Chondrocyte (in vitro differentiated cells): ENCODE data around the gene MTG2. TPM values are rescaled to one million over a fixed set of nuclear protein-coding genes. Genes with fewer than 3 reads are reported as not detected.

ENCODE experiments used
- DNase-seq: peaks from one replicate; pipeline ENCODE4 v3.0.0; 2021; ENCODE audit warnings: mixed read lengths, low spot score
- H3K27ac Mint-ChIP-seq: one replicate; pipeline ENCODE4 v1.8.0; 2021; ENCODE audit warnings: mild to moderate bottlenecking, moderate library complexity, mixed read lengths; ENCODE audit not compliant: unreplicated experiment
- H3K27me3 Mint-ChIP-seq: 2 replicates; pipeline ENCODE4 v1.8.0; 2021; ENCODE audit warnings: low read depth, mixed read lengths
- H3K36me3 Mint-ChIP-seq: 2 replicates; pipeline ENCODE4 v1.8.0; 2021; ENCODE audit warnings: low read depth, mixed read lengths
- H3K4me1 Mint-ChIP-seq: 2 replicates; pipeline ENCODE4 v1.8.0; 2021; ENCODE audit warnings: low read depth, mild to moderate bottlenecking, mixed read lengths
- H3K4me3 Mint-ChIP-seq: one replicate; pipeline ENCODE4 v1.8.0; 2021; ENCODE audit warnings: mild to moderate bottlenecking, moderate library complexity, mixed read lengths; ENCODE audit not compliant: unreplicated experiment
- H3K9me3 Mint-ChIP-seq: 2 replicates; pipeline ENCODE4 v1.8.0; 2021; ENCODE audit warnings: low read depth, mixed read lengths
- total RNA-seq: library from RNA; stranded (reverse); gene quantifications from 3 replicates; pipeline ENCODE4 v1.2.1, GENCODE V29; 2021
- TF ChIP-seq, protein P1 (sequence below): fragments of 200-600 bp; sonication (generic); IDR thresholded peaks from 2 replicates; pipeline ENCODE4 v1.5.0; 2021; ENCODE audit warnings: antibody characterized with exemption, mild to moderate bottlenecking, moderate library complexity

The MTG2 gene
- total RNA-seq, 1 donor from 2014 or later: 22.3 TPM

DNA sequence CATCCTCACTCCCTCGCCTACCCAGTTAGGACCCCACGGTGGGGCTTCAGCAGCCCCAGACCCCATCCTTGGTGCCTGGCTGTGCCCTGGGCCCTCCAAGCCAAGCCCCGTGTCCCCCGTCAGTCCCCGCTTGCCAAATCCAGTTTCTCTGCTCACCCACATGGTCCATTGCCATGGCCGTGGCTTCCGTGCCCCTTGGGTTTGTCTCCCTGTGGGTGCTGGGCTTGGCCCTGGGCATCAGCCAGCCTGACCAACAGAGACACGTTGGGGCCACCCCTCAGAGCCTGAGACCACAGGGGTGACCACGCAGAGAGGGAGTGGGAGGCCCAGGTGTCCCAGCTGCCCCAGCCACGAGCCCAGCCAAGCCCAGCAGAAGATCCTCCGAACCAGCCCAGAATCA, 31.6 kb upstream of the MTG2 start:
- H3K4me1 Mint-ChIP-seq: peaks cover 32% of the 10 kb centered on the region
- no peaks in the 10 kb centered on the region for H3K27me3 Mint-ChIP-seq
- H3K27ac Mint-ChIP-seq: no peak overlapping the region
- H3K4me3 Mint-ChIP-seq: no peak overlapping the region
- no peaks in the 10 kb centered on the region for H3K9me3 Mint-ChIP-seq
- DNase-seq: no peak
- H3K36me3 Mint-ChIP-seq: peaks cover 5% of the 10 kb centered on the region
- TF ChIP-seq, protein P1, sequence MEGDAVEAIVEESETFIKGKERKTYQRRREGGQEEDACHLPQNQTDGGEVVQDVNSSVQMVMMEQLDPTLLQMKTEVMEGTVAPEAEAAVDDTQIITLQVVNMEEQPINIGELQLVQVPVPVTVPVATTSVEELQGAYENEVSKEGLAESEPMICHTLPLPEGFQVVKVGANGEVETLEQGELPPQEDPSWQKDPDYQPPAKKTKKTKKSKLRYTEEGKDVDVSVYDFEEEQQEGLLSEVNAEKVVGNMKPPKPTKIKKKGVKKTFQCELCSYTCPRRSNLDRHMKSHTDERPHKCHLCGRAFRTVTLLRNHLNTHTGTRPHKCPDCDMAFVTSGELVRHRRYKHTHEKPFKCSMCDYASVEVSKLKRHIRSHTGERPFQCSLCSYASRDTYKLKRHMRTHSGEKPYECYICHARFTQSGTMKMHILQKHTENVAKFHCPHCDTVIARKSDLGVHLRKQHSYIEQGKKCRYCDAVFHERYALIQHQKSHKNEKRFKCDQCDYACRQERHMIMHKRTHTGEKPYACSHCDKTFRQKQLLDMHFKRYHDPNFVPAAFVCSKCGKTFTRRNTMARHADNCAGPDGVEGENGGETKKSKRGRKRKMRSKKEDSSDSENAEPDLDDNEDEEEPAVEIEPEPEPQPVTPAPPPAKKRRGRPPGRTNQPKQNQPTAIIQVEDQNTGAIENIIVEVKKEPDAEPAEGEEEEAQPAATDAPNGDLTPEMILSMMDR: no peak

DNA sequence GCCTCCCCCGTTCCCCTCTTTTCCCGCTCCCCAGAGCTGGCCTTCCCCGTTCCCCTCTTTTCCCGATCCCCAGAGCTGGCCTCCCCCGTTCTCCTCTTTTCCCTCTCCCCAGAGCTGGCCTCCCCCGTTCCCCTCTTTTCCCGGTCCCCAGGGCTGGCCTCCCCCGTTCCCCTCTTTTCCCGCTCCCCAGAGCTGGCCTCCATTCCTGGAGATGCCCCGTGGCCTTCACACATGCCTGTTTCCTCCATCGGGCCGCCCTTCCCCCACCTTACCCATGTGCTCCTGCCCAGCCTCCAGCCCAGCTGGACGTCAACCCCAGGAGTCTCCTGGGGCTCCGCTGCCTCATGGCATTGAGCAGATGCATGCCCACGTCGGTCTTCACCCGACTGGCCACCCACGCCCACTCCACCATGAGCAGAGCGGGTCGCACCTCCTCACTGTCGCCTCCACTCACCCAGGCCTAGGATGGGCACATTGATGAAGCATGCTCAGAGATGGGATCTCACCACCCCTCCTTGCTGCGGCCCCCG, 30.9 kb upstream of the MTG2 start:
- peaks cover 5% of the 10 kb centered on the region for H3K36me3 Mint-ChIP-seq

DNA sequence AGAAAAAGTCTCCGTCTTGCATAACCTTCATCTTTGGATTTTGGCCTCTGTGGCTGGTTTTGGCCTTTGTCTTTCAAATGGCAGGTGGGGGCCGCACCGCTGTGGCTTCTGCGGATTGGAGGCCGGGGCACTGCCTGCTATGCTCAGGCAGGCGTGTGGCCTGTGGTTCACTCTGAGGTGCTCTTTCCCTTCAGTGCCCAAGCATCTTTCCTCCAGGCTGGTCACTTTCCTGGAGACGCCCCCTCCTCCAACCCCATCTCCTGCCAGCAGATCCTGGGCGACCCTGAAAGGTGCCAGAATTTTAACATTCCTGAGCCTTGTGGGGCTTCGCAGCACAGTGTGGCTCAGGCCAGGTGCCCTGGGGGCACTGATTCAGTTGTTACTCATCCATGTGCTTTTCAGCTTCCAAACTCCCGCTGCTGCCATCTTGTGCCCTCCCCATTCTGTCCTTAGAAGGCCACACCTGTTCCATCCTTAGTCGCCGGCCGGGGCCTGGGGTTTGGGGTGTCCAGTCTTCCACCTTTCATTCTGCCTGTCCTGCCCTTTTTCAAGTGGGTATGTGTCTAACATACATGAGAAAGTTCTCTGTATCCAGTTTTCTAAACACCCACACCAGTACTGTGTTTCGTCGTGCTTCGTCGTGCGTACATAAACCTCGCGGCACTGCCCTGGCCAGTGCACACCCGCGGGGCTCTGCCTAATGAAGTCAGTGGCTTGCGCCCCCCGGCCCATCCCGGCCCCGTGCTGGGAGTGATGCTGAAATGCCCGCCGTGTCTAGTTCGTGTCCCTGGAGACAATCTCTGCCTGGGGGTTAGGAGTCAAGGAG, 27.2 kb upstream of the MTG2 start:
- H3K36me3 Mint-ChIP-seq: peaks cover 8% of the 10 kb centered on the region
- TF ChIP-seq, protein P1: no peak
- DNase-seq: no peak
- peak overlapping the region; percentile 22 for H3K27ac Mint-ChIP-seq
- H3K9me3 Mint-ChIP-seq: no peaks in the 10 kb centered on the region
- H3K4me3 Mint-ChIP-seq: no peak overlapping the region
- peaks cover 25% of the 10 kb centered on the region for H3K4me1 Mint-ChIP-seq
- no peaks in the 10 kb centered on the region for H3K27me3 Mint-ChIP-seq

More for the DNA sequence above, 30.9 kb upstream of the MTG2 start:
- Mint-ChIP-seq H3K27ac (no peak overlapping the region), H3K4me3 (no peak overlapping the region), H3K9me3 (no peaks in the 10 kb centered on the region), H3K27me3 (no peaks in the 10 kb centered on the region), H3K4me1 (peaks cover 32% of the 10 kb centered on the region)
- TF ChIP-seq, protein P1: no peak
- DNase-seq: no peak

DNA sequence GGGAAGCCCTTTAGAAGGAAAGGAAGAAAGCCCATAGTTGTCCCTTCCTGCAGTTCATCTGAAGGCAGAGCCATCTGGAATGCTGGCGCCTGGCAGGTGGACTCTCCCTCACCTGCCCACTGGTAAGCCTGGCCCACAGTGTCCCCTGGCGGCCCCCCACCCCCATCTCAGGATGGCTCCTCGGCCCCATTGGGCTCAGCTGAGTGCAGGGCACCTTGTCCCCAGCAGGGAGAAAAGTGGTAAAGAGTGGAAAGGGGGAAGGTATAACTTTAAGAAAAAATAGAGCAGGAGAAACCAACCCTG, 26.6 kb upstream of the MTG2 start:
- Mint-ChIP-seq H3K27ac (no peak overlapping the region), H3K27me3 (no peaks in the 10 kb centered on the region), H3K4me3 (no peak overlapping the region), H3K4me1 (peaks cover 26% of the 10 kb centered on the region), H3K9me3 (no peaks in the 10 kb centered on the region), H3K36me3 (peaks cover 9% of the 10 kb centered on the region)
- TF ChIP-seq, protein P1: no peak
- no peak for DNase-seq

DNA sequence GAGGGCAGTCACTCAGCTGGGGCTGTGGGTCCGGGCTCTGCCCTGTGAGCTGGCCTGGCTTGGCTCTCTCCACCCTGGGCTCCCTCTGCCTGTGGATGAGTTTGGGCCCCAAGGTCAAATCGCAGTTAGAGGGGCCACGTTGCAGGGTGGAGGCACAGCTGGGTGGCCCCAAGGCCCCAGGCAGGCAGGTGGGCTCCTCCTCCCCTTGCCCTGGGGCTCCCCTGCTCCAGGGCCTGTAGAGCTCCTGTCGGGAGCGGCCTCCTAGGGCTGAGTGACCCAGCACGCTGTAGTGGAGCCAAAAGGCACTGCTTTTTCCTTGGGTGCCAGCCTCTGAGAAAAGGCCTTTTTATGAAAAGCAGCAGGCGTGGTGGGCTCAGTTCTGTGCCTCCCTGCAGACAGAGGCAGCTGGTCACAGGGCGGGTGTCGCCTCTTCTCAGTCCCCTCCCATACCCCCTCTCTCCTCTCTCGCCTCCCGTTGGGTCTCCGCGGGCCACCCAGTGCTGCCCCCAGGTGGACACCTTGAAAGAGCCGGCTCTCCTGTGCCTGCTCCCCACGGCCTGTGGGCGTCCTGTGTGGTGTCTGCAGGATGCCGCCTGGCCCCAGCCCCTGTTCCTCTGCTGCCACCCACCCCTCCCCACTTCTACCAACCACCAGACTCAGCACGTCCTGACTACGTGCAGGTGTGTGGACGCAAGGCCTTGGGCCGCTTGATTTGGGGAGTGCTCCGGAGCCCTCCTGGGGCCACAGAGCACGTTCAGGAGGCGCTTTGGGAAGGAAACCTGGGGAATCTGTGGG, 26.0 kb upstream of the MTG2 start:
- no peaks in the 10 kb centered on the region for H3K27me3 Mint-ChIP-seq
- no peak overlapping the region for H3K27ac Mint-ChIP-seq
- H3K9me3 Mint-ChIP-seq: no peaks in the 10 kb centered on the region
- H3K36me3 Mint-ChIP-seq: peaks cover 9% of the 10 kb centered on the region
- peaks cover 26% of the 10 kb centered on the region for H3K4me1 Mint-ChIP-seq
- no peak overlapping the region for H3K4me3 Mint-ChIP-seq
- peak; percentile 93 for DNase-seq
- TF ChIP-seq, protein P1: peak; percentile 83
